Measurements from ENCODE around the gene RSU1. TPM values are rescaled to one million over a fixed set of nuclear protein-coding genes. Genes with fewer than 3 reads are reported as not detected.

The RSU1 gene
- total and polyA plus RNA-seq, 7 donors, result 46.2 to 94.7 (median 62.4) TPM

DNA sequence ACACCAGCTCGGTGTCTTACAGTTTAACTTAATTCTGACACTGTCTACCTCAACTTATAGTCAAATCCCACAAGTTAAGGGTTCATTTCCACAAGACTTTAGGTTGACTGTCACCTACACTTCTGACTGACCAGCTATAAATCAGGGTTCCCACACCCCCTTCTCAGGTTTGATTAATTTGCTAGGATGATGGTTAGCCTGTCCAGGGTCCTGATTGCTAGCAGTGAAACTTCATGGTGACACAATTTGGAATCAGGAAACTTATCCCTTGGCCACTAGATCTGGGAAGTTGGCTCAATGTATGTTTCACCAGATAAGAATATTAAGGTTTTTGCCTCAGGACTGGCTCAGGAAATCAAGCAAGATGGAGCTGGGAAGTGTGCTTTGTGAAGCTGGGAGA is 2.8 kb upstream of the RSU1 start:
- intact Hi-C loops (cut with DNase I), result no loop called here

DNA sequence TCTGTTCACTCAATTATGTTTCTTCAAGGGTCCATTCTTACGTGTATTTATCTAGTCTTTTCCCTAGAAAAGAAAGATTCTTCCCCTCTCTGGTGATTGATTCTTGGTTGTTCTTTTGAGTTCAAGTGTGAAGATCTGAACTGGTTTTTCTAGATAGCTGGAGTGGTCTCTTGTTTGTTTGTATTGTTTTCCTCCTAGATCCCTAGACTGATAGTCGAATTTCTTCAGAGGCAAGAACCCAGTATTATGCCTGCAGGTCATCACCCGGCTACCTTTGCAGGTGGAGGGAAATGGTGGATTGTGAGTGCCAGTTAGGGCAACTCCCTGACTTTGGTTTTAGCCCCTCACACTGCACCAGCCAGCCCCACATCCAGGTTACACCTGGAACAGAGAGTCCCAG is 2.2 kb upstream of the RSU1 start:
- WGBS, 2 donors, result 66 to 88% methylated on average over 3 of the region's 3 CpGs
- intact Hi-C loops (cut with DNase I), result loop anchor here (10.0 kb wide), 1 partner anchor 1725 kb away; the partner anchor contains the start of gene RPP38
- Histone ChIP-seq H3K36me3 (no peaks in the 10 kb centered on the region), H3K27me3 (no peaks in the 10 kb centered on the region), H3K27ac (no peak overlapping the region), H3K9me3 (peaks cover 0 to 6% (median 0%) of the 10 kb centered on the region in 4 donors), H3K4me3 (no peak overlapping the region), H3K4me1 (peaks cover 0 to 29% (median 26%) of the 10 kb centered on the region in 4 donors)
- DNase-seq, result no peak
- no peak for TF ChIP-seq POLR2AphosphoS5 (IDR thresholded peaks at IDR 0.05)
- no peak for TF ChIP-seq POLR2A (IDR thresholded peaks at IDR 0.05)
- no peak for TF ChIP-seq EP300 (IDR thresholded peaks at IDR 0.05)
- TF ChIP-seq, protein P1, sequence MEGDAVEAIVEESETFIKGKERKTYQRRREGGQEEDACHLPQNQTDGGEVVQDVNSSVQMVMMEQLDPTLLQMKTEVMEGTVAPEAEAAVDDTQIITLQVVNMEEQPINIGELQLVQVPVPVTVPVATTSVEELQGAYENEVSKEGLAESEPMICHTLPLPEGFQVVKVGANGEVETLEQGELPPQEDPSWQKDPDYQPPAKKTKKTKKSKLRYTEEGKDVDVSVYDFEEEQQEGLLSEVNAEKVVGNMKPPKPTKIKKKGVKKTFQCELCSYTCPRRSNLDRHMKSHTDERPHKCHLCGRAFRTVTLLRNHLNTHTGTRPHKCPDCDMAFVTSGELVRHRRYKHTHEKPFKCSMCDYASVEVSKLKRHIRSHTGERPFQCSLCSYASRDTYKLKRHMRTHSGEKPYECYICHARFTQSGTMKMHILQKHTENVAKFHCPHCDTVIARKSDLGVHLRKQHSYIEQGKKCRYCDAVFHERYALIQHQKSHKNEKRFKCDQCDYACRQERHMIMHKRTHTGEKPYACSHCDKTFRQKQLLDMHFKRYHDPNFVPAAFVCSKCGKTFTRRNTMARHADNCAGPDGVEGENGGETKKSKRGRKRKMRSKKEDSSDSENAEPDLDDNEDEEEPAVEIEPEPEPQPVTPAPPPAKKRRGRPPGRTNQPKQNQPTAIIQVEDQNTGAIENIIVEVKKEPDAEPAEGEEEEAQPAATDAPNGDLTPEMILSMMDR (IDR thresholded peaks at IDR 0.05), result no peak

More for the DNA sequence above, 2.8 kb upstream of the RSU1 start:
- Histone ChIP-seq H3K9me3 (peaks cover 0 to 6% (median 0%) of the 10 kb centered on the region in 4 donors), H3K27me3 (no peaks in the 10 kb centered on the region), H3K4me1 (peaks cover 0 to 26% (median 23%) of the 10 kb centered on the region in 4 donors), H3K27ac (no peak overlapping the region), H3K36me3 (no peaks in the 10 kb centered on the region), H3K4me3 (no peak overlapping the region)
- TF ChIP-seq, protein P1 (IDR thresholded peaks at IDR 0.05), result no peak
- TF ChIP-seq POLR2A (IDR thresholded peaks at IDR 0.05) (no peak), POLR2AphosphoS5 (IDR thresholded peaks at IDR 0.05) (no peak), EP300 (IDR thresholded peaks at IDR 0.05) (no peak)
- DNase-seq, result no peak
- 87 to 91% methylated on average over 1 of the region's 1 CpG for WGBS, 2 donors

DNA sequence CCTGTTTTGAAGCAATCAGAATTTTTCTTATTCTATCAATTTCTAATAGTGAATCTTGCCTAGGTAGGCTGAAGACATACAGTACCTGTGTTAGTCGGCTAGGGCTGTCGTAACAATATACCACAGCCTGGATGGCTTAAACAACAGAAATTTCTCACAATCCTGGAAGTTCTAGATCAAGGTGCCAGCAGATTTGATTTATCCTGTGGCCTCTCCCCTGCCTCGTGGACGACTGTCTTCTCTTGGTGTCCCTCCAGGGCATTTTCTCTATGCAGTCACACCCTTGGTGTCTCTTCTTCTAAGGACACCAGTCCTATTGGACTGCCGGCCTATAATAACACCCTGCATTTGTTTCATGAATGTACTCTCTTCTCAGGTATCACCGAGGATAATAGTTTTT is 1.8 kb upstream of the RSU1 start:
- intact Hi-C loops (cut with DNase I), result loop anchor here (10.0 kb wide), 1 partner anchor 1724 kb away; the partner anchor contains the start of gene RPP38
- no peak for TF ChIP-seq EP300 (IDR thresholded peaks at IDR 0.05)
- TF ChIP-seq POLR2AphosphoS5 (IDR thresholded peaks at IDR 0.05), result no peak
- TF ChIP-seq POLR2A (IDR thresholded peaks at IDR 0.05), result no peak
- TF ChIP-seq, protein P1 (IDR thresholded peaks at IDR 0.05), result no peak
- Histone ChIP-seq H3K27ac (no peak overlapping the region), H3K9me3 (peaks cover 0 to 6% (median 0%) of the 10 kb centered on the region in 4 donors), H3K36me3 (no peaks in the 10 kb centered on the region), H3K4me3 (no peak overlapping the region), H3K4me1 (peaks cover 0 to 29% (median 26%) of the 10 kb centered on the region in 4 donors), H3K27me3 (no peaks in the 10 kb centered on the region)
- DNase-seq, result no peak
- 81 to 90% methylated on average over 6 of the region's 6 CpGs for WGBS, 2 donors

DNA sequence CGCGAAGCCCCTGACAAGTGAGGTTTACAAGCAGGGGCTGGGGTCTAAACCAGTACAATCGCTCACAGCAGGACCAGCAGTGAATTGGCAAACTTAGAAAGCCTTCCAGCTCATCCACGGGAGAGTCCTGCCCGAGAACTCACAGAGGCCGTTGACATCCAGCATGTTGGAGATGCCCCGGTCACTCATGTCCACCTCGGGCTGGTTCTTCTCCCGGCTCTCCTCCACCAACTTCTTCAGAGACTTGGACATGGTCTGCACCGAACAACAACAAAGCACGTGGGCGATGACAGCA is 447 bp downstream of the RSU1 start:
- H3K4me1 ChIP-seq, result peaks cover 0 to 29% (median 28%) of the 10 kb centered on the region in 4 donors
- no peaks in the 10 kb centered on the region for H3K9me3 ChIP-seq
- no peaks in the 10 kb centered on the region for H3K27me3 ChIP-seq
- TF ChIP-seq POLR2AphosphoS5 (IDR thresholded peaks at IDR 0.05) (no peak), EP300 (IDR thresholded peaks at IDR 0.05) (no peak), POLR2A (IDR thresholded peaks at IDR 0.05) (no peak)
- TF ChIP-seq, protein P1 (IDR thresholded peaks at IDR 0.05), result no peak
- no peaks in the 10 kb centered on the region for H3K36me3 ChIP-seq
- no peak for DNase-seq
- WGBS, 2 donors, result 3 to 8% methylated on average over 12 of the region's 12 CpGs
- peak overlapping the region; percentile 78 to 89 (median 86) for H3K27ac ChIP-seq
- intact Hi-C loops (cut with DNase I), result loop anchor here (2.0 to 10.0 kb wide), 2 partner anchors 380 to 1722 kb away; partner anchors contain the start of genes PTER and RPP38
- peak overlapping the region; percentile 57 to 92 (median 80) for H3K4me3 ChIP-seq

DNA sequence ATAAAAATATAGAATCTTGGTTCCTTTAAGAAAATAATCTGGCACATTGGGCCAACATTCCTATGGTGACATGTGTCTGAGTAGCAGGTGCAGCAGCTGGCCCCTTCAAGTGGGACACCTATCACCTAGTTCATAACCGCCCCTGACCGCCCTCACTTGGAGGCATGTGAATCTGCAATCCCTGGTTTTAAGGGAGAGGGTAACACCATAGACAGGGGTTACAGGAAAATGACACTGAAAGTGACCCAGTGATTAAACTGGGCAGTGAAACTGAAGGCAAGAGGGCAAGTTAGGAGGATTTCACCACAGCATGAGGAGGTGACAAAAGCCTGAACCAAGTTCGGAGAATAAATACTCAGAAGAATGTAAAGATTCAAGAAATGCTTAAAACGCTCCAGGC is 1.1 kb downstream of the RSU1 start:
- no peaks in the 10 kb centered on the region for H3K9me3 ChIP-seq
- 36 to 81% methylated on average over 4 of the region's 4 CpGs for WGBS, 2 donors
- intact Hi-C loops (cut with DNase I), result loop anchor here (2.0 to 10.0 kb wide), 2 partner anchors 379 to 1721 kb away; partner anchors contain the start of genes PTER and RPP38
- no peak for DNase-seq
- H3K4me3 ChIP-seq, result peak overlapping the region; percentile 57 to 92 (median 80)
- H3K27me3 ChIP-seq, result no peaks in the 10 kb centered on the region
- H3K36me3 ChIP-seq, result no peaks in the 10 kb centered on the region
- TF ChIP-seq EP300 (IDR thresholded peaks at IDR 0.05) (no peak), POLR2A (IDR thresholded peaks at IDR 0.05) (no peak), POLR2AphosphoS5 (IDR thresholded peaks at IDR 0.05) (no peak)
- TF ChIP-seq, protein P1 (IDR thresholded peaks at IDR 0.05), result no peak
- H3K27ac ChIP-seq, result peak overlapping the region in 2 of 4 donors; percentile 86
- H3K4me1 ChIP-seq, result peaks cover 0 to 29% (median 28%) of the 10 kb centered on the region in 4 donors

All from sigmoid colon (tissue), 7 donors.